ENCODE data around the gene TRIM2. TPM values are rescaled to one million over a fixed set of nuclear protein-coding genes. Genes with fewer than 3 reads are reported as not detected.

The TRIM2 gene
- total RNA-seq, result 10.1 and 12.0 TPM in 2 replicates

DNA sequence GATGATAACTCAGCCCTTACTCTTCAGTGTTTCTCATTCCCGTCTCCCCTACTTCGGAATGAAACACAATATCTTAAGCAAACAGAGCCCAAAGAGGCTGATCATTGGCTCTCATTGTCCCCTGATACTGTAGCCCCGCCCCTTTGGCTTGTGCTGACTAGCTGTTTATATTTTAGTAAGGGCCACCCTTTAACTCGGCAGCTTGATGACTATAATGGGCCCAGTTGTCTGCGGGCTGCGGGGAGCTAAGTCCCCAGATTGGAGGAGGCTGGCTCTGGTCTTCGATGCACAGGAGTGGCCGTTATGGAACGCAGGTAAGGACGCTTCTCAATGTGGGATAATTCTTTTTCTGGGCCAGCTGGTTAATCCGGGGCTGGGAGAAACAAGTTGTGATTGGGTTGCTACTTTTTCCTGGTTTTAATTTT lies at the start of gene TRIM2:
Gene TRIM2, plus strand, starts transcription at position 197 of the 425 bp plus-strand sequence. Its CDS starts 88 bp downstream, at position 285.

DNA sequence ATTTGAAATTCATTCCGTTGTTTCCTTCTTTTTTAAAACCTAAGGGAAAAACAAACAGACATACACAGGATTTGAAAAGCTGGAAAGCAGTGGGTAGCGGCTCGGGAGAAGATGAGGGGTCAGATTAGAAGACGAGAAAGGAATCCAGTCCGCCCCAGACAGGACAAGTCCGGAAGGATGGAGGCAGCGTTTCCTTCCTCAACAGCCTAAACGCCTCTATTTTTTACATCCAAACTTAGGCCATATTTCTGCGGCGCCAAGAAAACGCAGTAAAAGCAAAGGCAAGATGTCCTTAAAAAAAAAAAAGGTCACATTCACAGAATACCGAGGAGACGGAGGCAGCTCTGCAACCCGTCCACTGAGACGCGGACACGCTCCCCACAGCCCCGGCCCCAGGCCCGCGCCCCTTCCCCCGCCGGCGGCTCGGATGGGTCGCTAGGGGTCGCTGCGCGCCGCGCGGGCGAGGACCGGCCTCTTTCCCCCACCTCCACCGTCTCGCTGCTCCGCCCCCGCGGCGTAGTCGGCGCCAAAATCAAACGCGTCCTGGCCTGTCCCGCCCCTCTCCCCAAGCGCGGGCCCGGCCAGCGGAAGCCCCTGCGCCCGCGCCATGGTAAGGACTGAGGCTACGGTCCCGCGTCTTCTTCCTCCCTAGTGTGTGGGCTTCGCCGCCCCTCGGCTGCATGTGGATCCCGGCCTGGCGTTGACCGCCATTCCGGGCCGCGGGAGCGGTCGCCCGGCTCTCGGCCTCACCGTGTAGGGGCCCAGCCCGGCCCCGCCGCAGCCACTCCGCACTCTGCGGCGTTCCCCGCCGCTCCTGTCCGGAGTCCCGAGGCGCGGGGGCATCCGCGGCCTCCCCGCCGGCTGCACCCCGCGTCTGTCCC lies 140.1 kb downstream of the TRIM2 start, which contains the start of gene MND1:
Gene MND1, plus strand, starts transcription at position 558 of the 881 bp plus-strand sequence. Its CDS starts 50 bp downstream, at position 608.

Other genes starting within 250 kb of the TRIM2 start
- gene MND1, start 140.2 kb downstream of the TRIM2 start, total RNA-seq, result 5.8 and 5.9 TPM in 2 replicates